ENCODE measurements around the gene KATNB1.

DNA sequence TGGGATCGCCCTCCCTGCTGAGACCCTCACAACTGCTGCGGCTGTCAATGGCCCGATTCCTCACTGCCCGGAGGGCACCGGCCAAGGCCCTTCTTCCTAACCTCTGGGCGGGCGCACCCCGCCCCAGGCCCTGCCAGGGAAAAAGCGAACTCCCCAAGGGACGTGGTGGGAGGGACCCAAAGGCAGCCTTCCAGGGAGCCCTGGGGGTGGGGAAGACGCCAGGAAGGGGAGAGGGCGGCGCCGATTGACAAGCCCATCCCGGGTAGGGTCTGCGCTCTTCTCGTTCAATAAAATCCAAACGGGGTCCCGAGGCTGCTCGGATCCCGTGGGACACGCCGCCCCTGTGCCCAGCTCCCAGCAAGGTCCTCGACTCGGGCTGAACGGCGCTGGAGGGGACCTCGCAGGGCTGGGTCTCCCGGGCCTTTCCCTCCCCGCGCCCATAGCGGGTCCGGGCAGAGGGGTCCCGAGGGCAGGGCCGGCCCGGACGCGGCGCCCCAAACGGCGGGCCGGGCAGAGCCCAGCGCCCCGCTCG, 66.3 kb downstream of the KATNB1 start:
- no peak for TF ChIP-seq POLR2A (IDR thresholded peaks at IDR 0.05)
- TF ChIP-seq, protein P1, sequence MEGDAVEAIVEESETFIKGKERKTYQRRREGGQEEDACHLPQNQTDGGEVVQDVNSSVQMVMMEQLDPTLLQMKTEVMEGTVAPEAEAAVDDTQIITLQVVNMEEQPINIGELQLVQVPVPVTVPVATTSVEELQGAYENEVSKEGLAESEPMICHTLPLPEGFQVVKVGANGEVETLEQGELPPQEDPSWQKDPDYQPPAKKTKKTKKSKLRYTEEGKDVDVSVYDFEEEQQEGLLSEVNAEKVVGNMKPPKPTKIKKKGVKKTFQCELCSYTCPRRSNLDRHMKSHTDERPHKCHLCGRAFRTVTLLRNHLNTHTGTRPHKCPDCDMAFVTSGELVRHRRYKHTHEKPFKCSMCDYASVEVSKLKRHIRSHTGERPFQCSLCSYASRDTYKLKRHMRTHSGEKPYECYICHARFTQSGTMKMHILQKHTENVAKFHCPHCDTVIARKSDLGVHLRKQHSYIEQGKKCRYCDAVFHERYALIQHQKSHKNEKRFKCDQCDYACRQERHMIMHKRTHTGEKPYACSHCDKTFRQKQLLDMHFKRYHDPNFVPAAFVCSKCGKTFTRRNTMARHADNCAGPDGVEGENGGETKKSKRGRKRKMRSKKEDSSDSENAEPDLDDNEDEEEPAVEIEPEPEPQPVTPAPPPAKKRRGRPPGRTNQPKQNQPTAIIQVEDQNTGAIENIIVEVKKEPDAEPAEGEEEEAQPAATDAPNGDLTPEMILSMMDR (IDR thresholded peaks at IDR 0.05) = no peak
- TF ChIP-seq POLR2AphosphoS5 (IDR thresholded peaks at IDR 0.05) = no peak
- no peak for TF ChIP-seq EP300 (IDR thresholded peaks at IDR 0.05)
